Retinal pigment epithelial cell (primary cell): ENCODE results near the gene BBS1.
"Not testable (repeated sequence)": the region's sequence is repeated elsewhere in the genome, so short reads cannot be mapped to it uniquely, and the experiment has no call there.

Experiments used
- DNase-seq: peaks from one replicate; pipeline ENCODE4 v3.0.0-alpha.2; 2010; ENCODE audit warnings: low read depth
- H3K4me3 ChIP-seq: 2 replicates; pipeline ENCODE4 v1.5.1; 2011; ENCODE audit warnings: mild to moderate bottlenecking, low read length, control low read depth, moderate library complexity
- TF ChIP-seq, protein P1 (sequence below): conservative IDR thresholded peaks from 2 replicates; pipeline ENCODE4 v1.5.1; 2011; ENCODE audit warnings: low read depth, low read length, control low read depth, inconsistent platforms

The BBS1 gene

DNA sequence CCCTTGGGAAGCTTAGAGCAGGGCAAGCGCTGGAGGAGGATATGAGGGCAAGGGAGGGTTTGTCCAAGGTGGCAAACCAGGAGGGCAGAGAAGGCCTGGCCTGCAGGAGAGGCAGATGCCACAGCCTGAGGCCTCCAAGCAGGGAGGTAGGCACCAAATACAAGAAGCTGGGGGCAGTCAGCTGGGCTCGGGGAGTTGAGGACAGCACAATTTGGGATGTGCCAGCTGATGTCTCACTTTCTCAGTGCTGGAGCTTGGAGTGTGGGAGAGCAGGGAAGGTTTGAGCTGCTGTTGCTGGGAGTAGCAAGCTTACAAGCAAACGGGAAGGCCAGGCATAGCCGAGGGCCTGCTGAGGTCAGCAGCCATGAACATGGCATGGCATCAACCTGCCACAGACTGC lies 31.5 kb downstream of the BBS1 start:
- no peak for DNase-seq
- no peak overlapping the region for H3K4me3 ChIP-seq
- TF ChIP-seq, protein P1, sequence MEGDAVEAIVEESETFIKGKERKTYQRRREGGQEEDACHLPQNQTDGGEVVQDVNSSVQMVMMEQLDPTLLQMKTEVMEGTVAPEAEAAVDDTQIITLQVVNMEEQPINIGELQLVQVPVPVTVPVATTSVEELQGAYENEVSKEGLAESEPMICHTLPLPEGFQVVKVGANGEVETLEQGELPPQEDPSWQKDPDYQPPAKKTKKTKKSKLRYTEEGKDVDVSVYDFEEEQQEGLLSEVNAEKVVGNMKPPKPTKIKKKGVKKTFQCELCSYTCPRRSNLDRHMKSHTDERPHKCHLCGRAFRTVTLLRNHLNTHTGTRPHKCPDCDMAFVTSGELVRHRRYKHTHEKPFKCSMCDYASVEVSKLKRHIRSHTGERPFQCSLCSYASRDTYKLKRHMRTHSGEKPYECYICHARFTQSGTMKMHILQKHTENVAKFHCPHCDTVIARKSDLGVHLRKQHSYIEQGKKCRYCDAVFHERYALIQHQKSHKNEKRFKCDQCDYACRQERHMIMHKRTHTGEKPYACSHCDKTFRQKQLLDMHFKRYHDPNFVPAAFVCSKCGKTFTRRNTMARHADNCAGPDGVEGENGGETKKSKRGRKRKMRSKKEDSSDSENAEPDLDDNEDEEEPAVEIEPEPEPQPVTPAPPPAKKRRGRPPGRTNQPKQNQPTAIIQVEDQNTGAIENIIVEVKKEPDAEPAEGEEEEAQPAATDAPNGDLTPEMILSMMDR = no peak

DNA sequence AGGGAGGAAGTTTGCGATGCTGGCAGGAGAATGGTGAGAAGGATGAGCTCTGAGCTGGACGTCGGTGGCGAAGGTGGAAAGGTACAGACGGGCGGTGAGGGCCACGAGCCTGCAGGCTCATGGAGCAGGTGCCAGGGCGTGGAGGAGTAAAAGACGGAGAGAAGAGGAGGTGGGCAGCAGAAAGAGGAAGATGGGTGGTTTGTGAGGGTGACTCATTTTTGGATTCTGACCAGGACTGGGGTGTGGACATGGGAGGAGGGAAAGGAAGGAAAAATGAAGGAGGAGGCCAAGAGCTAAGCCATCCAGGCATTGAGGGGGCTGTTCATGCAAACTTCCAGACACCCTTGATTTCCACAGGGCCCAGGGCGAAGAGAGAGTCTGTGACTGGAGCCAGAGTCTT lies 31.9 kb downstream of the BBS1 start:
- TF ChIP-seq, protein P1 = no peak
- DNase-seq = no peak
- no peak overlapping the region for H3K4me3 ChIP-seq

GRCh38 chr11:66543263-66544107 lies 33.0 kb downstream of the BBS1 start:
- peak; percentile 13 for DNase-seq
- TF ChIP-seq, protein P1 = peak; percentile 73
- H3K4me3 ChIP-seq = peak overlapping the region; percentile 7

DNA sequence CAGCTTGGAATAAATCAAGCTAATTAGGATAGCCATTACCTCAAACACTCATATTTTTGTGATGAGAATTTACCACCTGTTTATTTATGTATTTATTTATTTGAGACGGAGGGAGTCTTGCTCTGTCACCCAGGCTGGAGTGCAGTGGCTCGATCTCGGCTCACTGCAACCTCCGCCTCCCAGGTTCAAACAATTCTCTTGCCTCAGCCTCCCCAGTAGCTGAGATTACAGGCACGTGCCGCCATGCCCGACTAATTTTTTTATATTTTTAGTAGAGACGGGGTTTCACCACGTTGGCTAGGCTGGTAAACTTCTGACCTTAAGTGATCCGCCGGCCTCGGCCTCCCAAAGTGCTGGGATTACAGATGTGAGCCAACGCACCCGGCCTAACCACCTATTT lies 34.5 kb downstream of the BBS1 start:
- not testable (repeated sequence) for DNase-seq
- peak overlapping the region; percentile 62 for H3K4me3 ChIP-seq

DNA sequence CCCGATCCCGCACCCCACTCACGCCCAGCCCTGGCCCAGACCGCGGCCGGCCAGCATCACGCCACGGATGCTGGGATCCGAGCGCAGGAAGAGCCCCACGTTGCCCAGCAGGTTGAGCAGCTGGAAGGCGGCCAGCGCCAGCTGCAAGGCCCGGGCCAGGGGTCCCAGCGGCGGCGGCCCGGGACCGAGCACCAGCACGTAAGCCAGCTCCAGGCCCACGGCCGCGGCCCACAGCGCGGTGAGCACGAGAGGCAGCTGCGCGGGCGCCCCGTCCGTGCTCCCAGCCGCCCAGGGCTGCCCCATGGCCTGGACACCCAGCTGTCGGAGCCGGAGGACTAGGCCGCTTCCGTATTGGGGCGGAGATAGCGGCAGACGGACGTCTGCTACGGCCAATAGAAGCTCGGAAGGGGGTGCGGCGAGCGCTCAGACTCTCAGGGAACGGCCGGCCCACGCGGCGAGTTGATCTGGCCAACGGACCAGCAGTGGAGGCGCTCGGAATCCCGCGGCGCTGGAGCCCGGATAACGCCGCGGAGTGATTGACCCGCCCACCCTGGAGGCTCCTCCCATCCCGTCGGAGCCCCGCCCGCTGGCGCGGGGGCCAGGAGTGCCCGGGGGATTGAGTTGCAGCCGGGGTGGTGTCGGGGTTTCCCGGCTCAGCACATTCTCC lies 35.4 kb downstream of the BBS1 start, which contains the start of gene ZDHHC24:
Gene ZDHHC24, minus strand, starts transcription at position 348 of the 667 bp plus-strand sequence. Its CDS starts 45 bp downstream, at position 303.
- H3K4me3 ChIP-seq = peak within 1 kb of the TSS; percentile 62
- peak; percentile 80 for DNase-seq
- TF ChIP-seq, protein P1 = no peak

DNA sequence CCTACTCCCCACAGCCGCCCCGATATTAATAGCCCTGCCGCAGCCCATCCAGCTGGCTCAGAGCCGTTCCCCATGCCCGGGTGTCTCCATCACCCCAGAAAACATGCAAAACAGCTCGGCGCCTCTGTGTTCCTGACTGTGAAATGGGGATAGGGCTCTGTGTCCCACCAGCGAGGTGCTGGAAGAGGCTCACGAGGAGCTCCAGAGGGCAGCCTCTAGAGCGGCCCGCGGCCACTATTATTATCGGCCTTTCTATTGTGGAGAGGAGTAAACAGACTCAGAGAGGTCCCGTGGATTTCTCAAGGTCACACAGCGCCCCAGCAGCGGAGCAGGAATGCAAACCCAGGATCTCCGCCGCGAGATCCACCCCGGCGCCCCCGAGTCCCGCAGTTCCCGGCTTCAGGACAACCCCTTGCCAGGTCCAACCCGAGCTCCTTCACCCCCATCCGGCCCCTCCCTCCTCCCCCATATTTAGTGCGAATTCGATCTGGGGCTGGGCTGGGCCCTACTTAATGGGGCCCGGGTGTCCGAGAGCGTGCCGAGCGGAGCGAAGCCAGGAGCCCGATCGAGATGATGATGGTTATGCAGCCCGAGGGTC lies 36.0 kb downstream of the BBS1 start, which contains the start of gene ACTN3:
Gene ACTN3, plus strand, starts transcription at position 536 of the 598 bp plus-strand sequence. Its CDS starts 35 bp downstream, at position 571.
- DNase-seq = no peak
- peak within 1 kb of the TSS; percentile 62 for H3K4me3 ChIP-seq
- TF ChIP-seq, protein P1 = no peak

DNA sequence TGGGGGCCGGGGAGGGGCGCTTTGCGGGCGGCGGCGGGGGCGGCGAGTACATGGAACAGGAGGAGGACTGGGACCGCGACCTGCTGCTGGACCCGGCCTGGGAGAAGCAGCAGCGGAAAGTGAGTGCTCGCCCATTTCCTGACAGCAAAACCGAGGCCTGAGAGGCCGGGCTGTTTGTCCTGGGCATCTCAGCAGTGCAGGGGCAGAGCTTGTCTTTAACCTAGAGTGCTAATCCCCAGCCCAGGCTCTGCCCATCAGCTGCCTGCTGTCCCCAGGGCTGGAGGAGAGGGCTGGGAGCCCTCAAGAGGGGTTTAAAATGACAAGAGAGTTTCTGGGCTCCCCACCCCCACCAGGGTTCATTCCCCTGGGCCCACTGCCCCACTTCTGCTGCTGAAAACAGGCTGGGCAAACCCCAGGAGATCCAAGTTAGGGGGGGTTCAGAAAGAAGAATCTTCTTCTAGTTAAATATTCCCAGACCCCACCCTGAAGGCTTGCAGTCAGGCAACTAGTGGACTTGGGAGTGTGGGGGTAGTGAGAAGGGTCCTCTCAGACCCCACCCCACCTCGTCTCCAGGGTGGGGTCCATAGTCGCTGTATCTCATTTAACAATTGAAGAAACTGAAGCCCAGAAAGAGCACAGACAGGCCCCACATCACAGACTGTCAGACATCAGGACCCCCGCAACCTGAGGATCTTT lies 36.7 kb downstream of the BBS1 start:
- TF ChIP-seq, protein P1 = no peak
- no peak overlapping the region for H3K4me3 ChIP-seq
- DNase-seq = no peak
